ENCODE results near the gene DMD.

Gene DMD

GRCh38 chrX:32839781-32840180 lies 371.6 kb downstream of the DMD start:
- H3K27ac ChIP-seq (ENCODE audit: low read length): no peak overlapping the region
- H4K20me1 ChIP-seq (ENCODE audit: insufficient read depth, low read length): no peaks in the 10 kb centered on the region
- no peak for DNase-seq
- TF ChIP-seq, protein P1, sequence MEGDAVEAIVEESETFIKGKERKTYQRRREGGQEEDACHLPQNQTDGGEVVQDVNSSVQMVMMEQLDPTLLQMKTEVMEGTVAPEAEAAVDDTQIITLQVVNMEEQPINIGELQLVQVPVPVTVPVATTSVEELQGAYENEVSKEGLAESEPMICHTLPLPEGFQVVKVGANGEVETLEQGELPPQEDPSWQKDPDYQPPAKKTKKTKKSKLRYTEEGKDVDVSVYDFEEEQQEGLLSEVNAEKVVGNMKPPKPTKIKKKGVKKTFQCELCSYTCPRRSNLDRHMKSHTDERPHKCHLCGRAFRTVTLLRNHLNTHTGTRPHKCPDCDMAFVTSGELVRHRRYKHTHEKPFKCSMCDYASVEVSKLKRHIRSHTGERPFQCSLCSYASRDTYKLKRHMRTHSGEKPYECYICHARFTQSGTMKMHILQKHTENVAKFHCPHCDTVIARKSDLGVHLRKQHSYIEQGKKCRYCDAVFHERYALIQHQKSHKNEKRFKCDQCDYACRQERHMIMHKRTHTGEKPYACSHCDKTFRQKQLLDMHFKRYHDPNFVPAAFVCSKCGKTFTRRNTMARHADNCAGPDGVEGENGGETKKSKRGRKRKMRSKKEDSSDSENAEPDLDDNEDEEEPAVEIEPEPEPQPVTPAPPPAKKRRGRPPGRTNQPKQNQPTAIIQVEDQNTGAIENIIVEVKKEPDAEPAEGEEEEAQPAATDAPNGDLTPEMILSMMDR (IDR thresholded peaks at IDR 0.05; ENCODE audit: low read length): no peak
- H3K9me2 ChIP-seq (replicated peaks; ENCODE audit: insufficient read depth, low read length): no peaks in the 10 kb centered on the region
- no peak overlapping the region for H2AFZ ChIP-seq (ENCODE audit: low read length)
- no peaks in the 10 kb centered on the region for H3K36me3 ChIP-seq (replicated peaks; ENCODE audit: insufficient read depth, low read length)
- H3F3A ChIP-seq (ENCODE audit: insufficient read depth, low read length): no peaks in the 10 kb centered on the region
- H3K4me3 ChIP-seq (ENCODE audit: low read length): no peak overlapping the region
- H3K4me1 ChIP-seq (ENCODE audit: low read length): no peaks in the 10 kb centered on the region
- no peaks in the 10 kb centered on the region for H3K79me2 ChIP-seq (ENCODE audit: low read length)
- H3K4me2 ChIP-seq (ENCODE audit: low read depth, low read length): no peak overlapping the region
- H3K9ac ChIP-seq (ENCODE audit: low read length): no peak overlapping the region
- no peaks in the 10 kb centered on the region for H3K9me3 ChIP-seq (replicated peaks; ENCODE audit: insufficient read depth, low read length)
- no peaks in the 10 kb centered on the region for H3K27me3 ChIP-seq (replicated peaks; ENCODE audit: insufficient read depth, low read length)

GRCh38 chrX:32825009-32825408 lies 386.3 kb downstream of the DMD start:
- H3K27ac ChIP-seq (ENCODE audit: low read length): no peak overlapping the region
- no peak for TF ChIP-seq EZH2 (optimal IDR thresholded peaks at IDR 0.05; ENCODE audit: low read depth, low read length)
- no peak for TF ChIP-seq EZH2phosphoT487 (IDR thresholded peaks at IDR 0.05; ENCODE audit: low read length)
- TF ChIP-seq, protein P1 (IDR thresholded peaks at IDR 0.05; ENCODE audit: low read length): no peak
- DNase-seq: no peak
- no peak overlapping the region for H3K4me2 ChIP-seq (ENCODE audit: low read depth, low read length)
- no peaks in the 10 kb centered on the region for H3K4me1 ChIP-seq (ENCODE audit: low read length)
- H3K9me2 ChIP-seq (replicated peaks; ENCODE audit: insufficient read depth, low read length): no peaks in the 10 kb centered on the region
- no peaks in the 10 kb centered on the region for H3K9me3 ChIP-seq (replicated peaks; ENCODE audit: insufficient read depth, low read length)
- H3K9ac ChIP-seq (ENCODE audit: low read length): no peak overlapping the region
- H2AFZ ChIP-seq (ENCODE audit: low read length): no peak overlapping the region
- H3K79me2 ChIP-seq (ENCODE audit: low read length): no peaks in the 10 kb centered on the region
- no peak overlapping the region for H3K4me3 ChIP-seq (ENCODE audit: low read length)
- H4K20me1 ChIP-seq (ENCODE audit: insufficient read depth, low read length): no peaks in the 10 kb centered on the region
- no peaks in the 10 kb centered on the region for H3K36me3 ChIP-seq (replicated peaks; ENCODE audit: insufficient read depth, low read length)
- H3K27me3 ChIP-seq (replicated peaks; ENCODE audit: insufficient read depth, low read length): no peaks in the 10 kb centered on the region
- H3F3A ChIP-seq (ENCODE audit: insufficient read depth, low read length): no peaks in the 10 kb centered on the region

DNA sequence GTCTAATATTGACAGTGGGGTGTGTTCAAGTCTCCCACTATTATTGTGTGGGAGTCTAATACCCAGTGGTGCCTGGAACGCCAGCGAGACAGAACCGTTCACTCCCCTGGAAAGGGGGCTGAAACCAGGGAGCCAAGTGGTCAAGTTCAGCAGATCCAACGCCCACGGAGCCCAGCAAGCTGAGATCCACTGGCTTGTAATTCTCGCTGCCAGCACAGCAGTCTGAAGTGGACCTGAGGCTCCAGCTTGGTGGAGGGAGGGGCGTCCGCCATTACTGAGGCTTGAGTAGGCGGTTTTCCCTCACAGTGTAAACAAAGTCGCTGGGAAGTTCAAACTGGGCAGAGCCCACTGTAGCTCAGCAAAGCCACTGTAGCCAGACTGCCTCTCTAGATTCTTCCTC lies 407.3 kb downstream of the DMD start:
- Histone ChIP-seq H3F3A (ENCODE audit: insufficient read depth, low read length) (no peaks in the 10 kb centered on the region), H3K79me2 (ENCODE audit: low read length) (no peaks in the 10 kb centered on the region), H3K36me3 (replicated peaks; ENCODE audit: insufficient read depth, low read length) (no peaks in the 10 kb centered on the region), H3K4me1 (ENCODE audit: low read length) (no peaks in the 10 kb centered on the region), H3K4me3 (ENCODE audit: low read length) (no peak overlapping the region), H2AFZ (ENCODE audit: low read length) (no peak overlapping the region), H3K27me3 (replicated peaks; ENCODE audit: insufficient read depth, low read length) (no peaks in the 10 kb centered on the region), H3K27ac (ENCODE audit: low read length) (no peak overlapping the region), H3K4me2 (ENCODE audit: low read depth, low read length) (no peak overlapping the region), H3K9ac (ENCODE audit: low read length) (no peak overlapping the region), H3K9me2 (replicated peaks; ENCODE audit: insufficient read depth, low read length) (no peaks in the 10 kb centered on the region), H4K20me1 (ENCODE audit: insufficient read depth, low read length) (no peaks in the 10 kb centered on the region), H3K9me3 (replicated peaks; ENCODE audit: insufficient read depth, low read length) (no peaks in the 10 kb centered on the region)
- DNase-seq: no peak
- TF ChIP-seq, protein P1 (IDR thresholded peaks at IDR 0.05; ENCODE audit: low read length): no peak
- TF ChIP-seq EZH2 (optimal IDR thresholded peaks at IDR 0.05; ENCODE audit: low read depth, low read length): no peak
- no peak for TF ChIP-seq EZH2phosphoT487 (IDR thresholded peaks at IDR 0.05; ENCODE audit: low read length)

Data from MM.1S (cell line).